ENCODE results near the gene CD63.

GRCh38 chr12:55685671-55686070 is 43.1 kb downstream of the CD63 start:
- TF ChIP-seq CTCF (IDR thresholded peaks at IDR 0.05): no peak
- no peak for TF ChIP-seq POLR2AphosphoS5 (IDR thresholded peaks at IDR 0.05)
- TF ChIP-seq EP300 (IDR thresholded peaks at IDR 0.05): no peak
- no peak for TF ChIP-seq POLR2A (IDR thresholded peaks at IDR 0.05)

Data from stomach (tissue), 4 donors.